Gastrocnemius medialis (tissue), 4 donors: Measurements from ENCODE around the gene AGAP1.

ENCODE experiments used
- POLR2A ChIP-seq, 2 donors: fragments of 450-650 bp; IDR thresholded peaks; one replicate each; pipeline ENCODE4 v1.6.1; 2017; ENCODE audit warnings: antibody characterized with exemption in 2 of 2, mild to moderate bottlenecking in 2 of 2, moderate library complexity in 2 of 2
- TF ChIP-seq, protein P1 (sequence below), 5 experiments: fragments of 450-650 bp in 3 of 5; fragments of 200-600 bp in 2 of 5; sonication (generic) in 2 of 5; IDR thresholded peaks in 4 of 5; conservative IDR thresholded peaks in 1 of 5; 1 replicate in 4 of 5; 2 replicates in 1 of 5; pipeline ENCODE4 v1.5.1; 2016 to 2019; ENCODE audit warnings: antibody characterized with exemption in 5 of 5, mild to moderate bottlenecking in 3 of 5, moderate library complexity in 3 of 5

DNA sequence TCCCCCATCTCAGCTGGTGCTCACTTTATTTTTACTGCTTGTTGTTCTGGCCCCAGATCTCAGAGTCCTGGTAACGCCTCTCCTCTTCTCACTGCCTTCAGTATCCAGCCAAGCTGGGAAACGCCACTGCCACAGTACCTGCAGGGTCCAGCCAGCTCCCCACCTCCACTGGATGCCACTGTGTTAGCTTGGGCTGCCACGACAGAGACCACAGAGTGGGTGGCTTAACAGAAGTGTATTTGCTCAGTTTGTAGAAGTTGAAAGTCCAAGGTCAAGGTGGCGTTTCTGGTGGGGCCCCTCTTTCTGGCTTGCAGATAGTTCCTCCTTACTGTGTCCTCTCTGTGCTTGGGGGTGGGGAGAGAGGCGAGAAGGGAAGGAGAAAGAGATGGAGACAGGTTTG, 107.1 kb downstream of the AGAP1 start:
- TF ChIP-seq POLR2A (IDR thresholded peaks at IDR 0.05), result no peak
- TF ChIP-seq, protein P1, sequence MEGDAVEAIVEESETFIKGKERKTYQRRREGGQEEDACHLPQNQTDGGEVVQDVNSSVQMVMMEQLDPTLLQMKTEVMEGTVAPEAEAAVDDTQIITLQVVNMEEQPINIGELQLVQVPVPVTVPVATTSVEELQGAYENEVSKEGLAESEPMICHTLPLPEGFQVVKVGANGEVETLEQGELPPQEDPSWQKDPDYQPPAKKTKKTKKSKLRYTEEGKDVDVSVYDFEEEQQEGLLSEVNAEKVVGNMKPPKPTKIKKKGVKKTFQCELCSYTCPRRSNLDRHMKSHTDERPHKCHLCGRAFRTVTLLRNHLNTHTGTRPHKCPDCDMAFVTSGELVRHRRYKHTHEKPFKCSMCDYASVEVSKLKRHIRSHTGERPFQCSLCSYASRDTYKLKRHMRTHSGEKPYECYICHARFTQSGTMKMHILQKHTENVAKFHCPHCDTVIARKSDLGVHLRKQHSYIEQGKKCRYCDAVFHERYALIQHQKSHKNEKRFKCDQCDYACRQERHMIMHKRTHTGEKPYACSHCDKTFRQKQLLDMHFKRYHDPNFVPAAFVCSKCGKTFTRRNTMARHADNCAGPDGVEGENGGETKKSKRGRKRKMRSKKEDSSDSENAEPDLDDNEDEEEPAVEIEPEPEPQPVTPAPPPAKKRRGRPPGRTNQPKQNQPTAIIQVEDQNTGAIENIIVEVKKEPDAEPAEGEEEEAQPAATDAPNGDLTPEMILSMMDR (IDR thresholded peaks at IDR 0.05 in 4 of 5, conservative IDR thresholded peaks at IDR 0.05 in 1 of 5), result no peak
